K562 (cell line): ENCODE data around the gene PGAP2.

Experiments used
- CEBPG ChIP-seq, 3 experiments: fragments of 200-800 bp in 1 of 3; sonication (Bioruptor generic) in 1 of 3; sonication (generic) in 1 of 3; formaldehyde crosslinking in 1 of 3; IDR thresholded peaks in 2 of 3; conservative IDR thresholded peaks in 1 of 3; 2 replicates each; pipeline versions ENCODE4 v1.6.1 to v1.8.0; 2016 to 2022; ENCODE audit warnings: missing compliant biosample characterization in 2 of 3, missing genetic modification characterization in 2 of 3, mild to moderate bottlenecking in 1 of 3, missing genetic modification reagents in 1 of 3
- CTCF ChIP-seq, 3 experiments: IDR thresholded peaks in 2 of 3; conservative IDR thresholded peaks in 1 of 3; 2 replicates each; pipeline ENCODE4 v1.5.1; 2011 to 2012; ENCODE audit warnings: low read length in 3 of 3, mild to moderate bottlenecking in 3 of 3, control low read depth in 2 of 3, improper control_type of control experiment in 1 of 3, inconsistent platforms in 1 of 3, low read depth in 1 of 3, mixed read lengths in 1 of 3, moderate library complexity in 1 of 3; ENCODE audit not compliant: insufficient read depth in 2 of 3
- POLR2H ChIP-seq: IDR thresholded peaks from 2 replicates; pipeline ENCODE4 v1.6.1; 2016; ENCODE audit warnings: missing genetic modification characterization, low read depth, mild to moderate bottlenecking, control low read depth, missing compliant biosample characterization, moderate library complexity

- TF ChIP-seq CEBPG (CRISPR knock-in tag; IDR thresholded peaks at IDR 0.05): no peak
- no peak for TF ChIP-seq CEBPG (tag; conservative IDR thresholded peaks at IDR 0.05 in 1 of 2, IDR thresholded peaks at IDR 0.05 in 1 of 2)
- TF ChIP-seq POLR2H (tag): no peak
- no peak for TF ChIP-seq CTCF (IDR thresholded peaks at IDR 0.05 in 2 of 3, conservative IDR thresholded peaks at IDR 0.05 in 1 of 3; ENCODE audit: insufficient read depth in 2 of 3, low read depth in 1 of 3, low read length in 3 of 3)
These were observed 35.0 kb downstream of the PGAP2 start for GRCh38 chr11:3843326-3843725.
